Pancreas (tissue), 10 donors: ENCODE measurements around the gene RAPGEF5. TPM values are rescaled to one million over a fixed set of nuclear protein-coding genes. Genes with fewer than 3 reads are reported as not detected.

ENCODE experiments used
- ATAC-seq, 4 donors: fragments of 200-7000 bp; cut with Tn5 transposase; one replicate each; pipeline versions ENCODE4 v1.8.0 to v1.9.1; 2020; ENCODE audit warnings: mild to moderate bottlenecking in 4 of 4, moderate library complexity in 4 of 4
- DNase-seq, 6 donors: peaks; one replicate each; pipeline ENCODE4 v3.0.0-alpha.2; 2020
- FAIRE-seq: peaks from 2 replicates; lab custom pipeline; 2012; peaks lifted over from hg19 to GRCh38; lab: Jason Lieb, UNC
- H3K27ac ChIP-seq, 4 donors: fragments of 200-600 bp; sonication (generic); 1 replicate in 3 of 4; 2 replicates in 1 of 4; pipeline versions ENCODE4 v1.5.0 to v1.8.0; 2020
- H3K27me3 ChIP-seq, 4 donors: fragments of 200-600 bp; one replicate each; pipeline ENCODE4 v1.8.0; 2021
- H3K36me3 ChIP-seq, 3 donors: fragments of 200-600 bp; sonication (generic) in 1 of 3; one replicate each; pipeline versions ENCODE4 v1.5.0 to v1.8.0; 2020 to 2021
- H3K4me1 ChIP-seq, 3 donors: fragments of 200-600 bp; one replicate each; pipeline ENCODE4 v1.8.0; 2021
- H3K4me3 ChIP-seq, 4 donors: fragments of 200-600 bp; sonication (generic) in 2 of 4; one replicate each; pipeline versions ENCODE4 v1.5.0 to v1.8.0; 2020 to 2021
- H3K9me3 ChIP-seq, 4 donors: fragments of 200-600 bp; one replicate each; pipeline ENCODE4 v1.8.0; 2021
- WGBS, 2 donors: extraction: QIAGEN DNeasy Blood & Tissue Kit; methylation state at CpG; one replicate each; pipeline ENCODE4 v1.1.7; 2013; 5-methylcytosine and 5-hydroxymethylcytosine counted together
- intact Hi-C, 3 donors: fragments of 100-400 bp; cut with DNase I; formaldehyde crosslinking; loops; one replicate each; pipeline versions ENCODE4 v1.11.1 to v1.14.2; 2022
- polyA plus RNA-seq, 2 donors: library from polyadenylated mRNA; stranded (reverse); fragments of 200-250 nt; gene quantifications; one replicate each; pipeline ENCODE4 v1.2.3, GENCODE V29; 2013
- total RNA-seq, 6 donors: library from RNA; stranded (reverse); fragmentation: NEBNext Ultra II Directional in 4 of 6; extraction: Animal tissue kit (Norgen Biotek cat#: 25700) in 4 of 6; gene quantifications; one replicate each; pipeline versions ENCODE4 v1.2.1 to v1.2.4, GENCODE V29; 2021 to 2023
- TF ChIP-seq, protein P1 (sequence below), 4 donors: fragments of 200-600 bp; sonication (generic) in 3 of 4; IDR thresholded peaks; one replicate each; pipeline versions ENCODE4 v1.5.0 to v1.8.0; 2021; ENCODE audit warnings: antibody characterized with exemption in 4 of 4
- donor health status: healthy with polysubstance abuse.
- donor health status: DM: no; HTN: no; CAD: no; lungs with moderate emphysema.
- donor health status: DM: no; HTN: no; CAD: no.
- donor health status: control.
- donor health status: control.
- donor health status: Bipolar disorder and iron deficiency.
- donor health status: DM: yes; HTN: yes; CAD: no.
- donor health status: DM: no; HTN: no; CAD: no.
- donor health status: DM: no; HTN: no; CAD: no.
- donor health status: DM: yes; HTN: yes; CAD: no.

Gene RAPGEF5
- total and polyA plus RNA-seq, 8 donors = 7.5 to 38.9 (median 29.1) TPM

- Histone ChIP-seq H3K27ac (peak overlapping the region in 2 of 4 donors; percentile 42 to 63), H3K9me3 (no peaks in the 10 kb centered on the region), H3K36me3 (no peaks in the 10 kb centered on the region), H3K4me3 (no peak overlapping the region), H3K4me1 (peaks cover 5 to 29% (median 20%) of the 10 kb centered on the region in 3 donors), H3K27me3 (no peaks in the 10 kb centered on the region)
- ATAC-seq (peak; percentile 51 to 84 (median 70)), DNase-seq (no peak), FAIRE-seq (no peak)
- intact Hi-C loops = no loop called here
- TF ChIP-seq, protein P1, sequence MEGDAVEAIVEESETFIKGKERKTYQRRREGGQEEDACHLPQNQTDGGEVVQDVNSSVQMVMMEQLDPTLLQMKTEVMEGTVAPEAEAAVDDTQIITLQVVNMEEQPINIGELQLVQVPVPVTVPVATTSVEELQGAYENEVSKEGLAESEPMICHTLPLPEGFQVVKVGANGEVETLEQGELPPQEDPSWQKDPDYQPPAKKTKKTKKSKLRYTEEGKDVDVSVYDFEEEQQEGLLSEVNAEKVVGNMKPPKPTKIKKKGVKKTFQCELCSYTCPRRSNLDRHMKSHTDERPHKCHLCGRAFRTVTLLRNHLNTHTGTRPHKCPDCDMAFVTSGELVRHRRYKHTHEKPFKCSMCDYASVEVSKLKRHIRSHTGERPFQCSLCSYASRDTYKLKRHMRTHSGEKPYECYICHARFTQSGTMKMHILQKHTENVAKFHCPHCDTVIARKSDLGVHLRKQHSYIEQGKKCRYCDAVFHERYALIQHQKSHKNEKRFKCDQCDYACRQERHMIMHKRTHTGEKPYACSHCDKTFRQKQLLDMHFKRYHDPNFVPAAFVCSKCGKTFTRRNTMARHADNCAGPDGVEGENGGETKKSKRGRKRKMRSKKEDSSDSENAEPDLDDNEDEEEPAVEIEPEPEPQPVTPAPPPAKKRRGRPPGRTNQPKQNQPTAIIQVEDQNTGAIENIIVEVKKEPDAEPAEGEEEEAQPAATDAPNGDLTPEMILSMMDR (IDR thresholded peaks at IDR 0.05) = no peak
Observed at GRCh38 chr7:22240904-22241571, 115.9 kb downstream of the RAPGEF5 start.

- Histone ChIP-seq H3K36me3 (no peaks in the 10 kb centered on the region), H3K4me1 (peaks cover 13 to 47% (median 33%) of the 10 kb centered on the region in 3 donors), H3K27me3 (no peaks in the 10 kb centered on the region), H3K27ac (no peak overlapping the region), H3K4me3 (no peak overlapping the region), H3K9me3 (no peaks in the 10 kb centered on the region)
- ATAC-seq (no peak), DNase-seq (no peak), FAIRE-seq (no peak)
- 95 to 97% methylated on average over 3 of the region's 3 CpGs for WGBS, 2 donors
- intact Hi-C loops = no loop called here
- TF ChIP-seq, protein P1 (IDR thresholded peaks at IDR 0.05) = no peak
Observed at GRCh38 chr7:22238354-22239311, 118.3 kb downstream of the RAPGEF5 start.

- Histone ChIP-seq H3K27ac (no peak overlapping the region), H3K4me1 (peaks cover 8 to 32% (median 27%) of the 10 kb centered on the region in 3 donors), H3K9me3 (no peaks in the 10 kb centered on the region), H3K4me3 (no peak overlapping the region), H3K27me3 (no peaks in the 10 kb centered on the region), H3K36me3 (no peaks in the 10 kb centered on the region)
- intact Hi-C loops = no loop called here
- TF ChIP-seq, protein P1 (IDR thresholded peaks at IDR 0.05) = no peak
- FAIRE-seq (no peak), DNase-seq (no peak), ATAC-seq (no peak)
- WGBS, 2 donors = 87 to 94% methylated on average over 2 of the region's 2 CpGs
Observed at GRCh38 chr7:22235134-22235533, 121.8 kb downstream of the RAPGEF5 start.

GRCh38 chr7:22234227-22234626, 122.7 kb downstream of the RAPGEF5 start:
- H3K27me3 ChIP-seq = no peaks in the 10 kb centered on the region
- FAIRE-seq (no peak), ATAC-seq (peak; percentile 79 to 93 (median 86)), DNase-seq (peak in 2 of 6 donors; percentile 44 to 55)
- no peaks in the 10 kb centered on the region for H3K36me3 ChIP-seq
- H3K4me3 ChIP-seq = no peak overlapping the region
- intact Hi-C loops = no loop called here
- peaks cover 8 to 32% (median 27%) of the 10 kb centered on the region in 3 donors for H3K4me1 ChIP-seq
- 8 to 16% methylated on average over 3 of the region's 3 CpGs for WGBS, 2 donors
- no peaks in the 10 kb centered on the region for H3K9me3 ChIP-seq
- H3K27ac ChIP-seq = peak overlapping the region in 2 of 4 donors; percentile 3 to 11
- TF ChIP-seq, protein P1 (IDR thresholded peaks at IDR 0.05) = no peak
